Muscle layer of duodenum (tissue), 2 donors: ENCODE data around the gene KAT6B.
"Not testable (repeated sequence)": the region's sequence is repeated elsewhere in the genome, so short reads cannot be mapped to it uniquely, and the experiment has no call there.

Source experiments
- H3K27ac ChIP-seq: one replicate; pipeline ENCODE4 v1.7.0; 2013; ENCODE audit warnings: mild to moderate bottlenecking, low read length
- H3K27me3 ChIP-seq: one replicate; pipeline ENCODE4 v1.7.0; 2013; ENCODE audit warnings: low read depth, mild to moderate bottlenecking, control low read depth, low read length
- H3K36me3 ChIP-seq, 2 donors: one replicate each; pipeline ENCODE4 v1.7.0; 2013; ENCODE audit warnings: low read length in 2 of 2, control low read depth in 1 of 2, mild to moderate bottlenecking in 1 of 2; ENCODE audit not compliant: insufficient read depth in 2 of 2, control insufficient read depth in 1 of 2
- H3K4me1 ChIP-seq, 2 donors: one replicate each; pipeline ENCODE4 v1.7.0; 2013; ENCODE audit warnings: low read length in 2 of 2, mild to moderate bottlenecking in 2 of 2, control low read depth in 1 of 2, moderate library complexity in 1 of 2; ENCODE audit not compliant: insufficient read depth in 2 of 2, control insufficient read depth in 1 of 2
- H3K4me3 ChIP-seq, 2 donors: one replicate each; pipeline ENCODE4 v1.7.0; 2013; ENCODE audit warnings: low read length in 2 of 2, low read depth in 1 of 2, mild to moderate bottlenecking in 1 of 2
- H3K9me3 ChIP-seq, 2 donors: one replicate each; pipeline ENCODE4 v1.7.0; 2013; ENCODE audit warnings: low read length in 2 of 2, control low read depth in 1 of 2, mild to moderate bottlenecking in 1 of 2; ENCODE audit not compliant: control insufficient read depth in 1 of 2
- donor health status: healthy.

KAT6B gene

GRCh38 chr10:74877054-74877453 lies 50.7 kb downstream of the KAT6B start:
- not testable (repeated sequence) for H3K9me3 ChIP-seq, H3K4me3 ChIP-seq, H3K36me3 ChIP-seq, H3K27ac ChIP-seq, H3K27me3 ChIP-seq
- H3K4me1 ChIP-seq = peaks cover 0 to 25% of the 10 kb centered on the region in 2 donors

DNA sequence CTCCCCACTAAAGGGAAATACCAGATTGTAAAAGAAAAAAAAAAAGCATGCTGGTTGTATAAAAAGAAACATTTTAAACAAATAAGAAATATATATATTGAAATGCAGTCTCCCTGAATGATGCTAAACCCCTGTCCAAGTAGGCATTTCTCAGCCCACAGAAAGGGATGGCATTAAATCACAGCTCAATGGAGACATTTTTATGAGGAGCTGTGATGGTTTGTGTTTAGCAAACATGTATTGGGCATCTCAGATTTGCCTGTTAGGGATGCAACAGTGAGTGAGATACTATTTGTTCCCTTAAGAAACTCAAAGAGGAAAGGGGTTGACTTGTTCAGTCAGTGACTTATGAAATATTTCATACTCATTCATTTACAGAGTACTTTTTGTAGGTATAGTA lies 51.5 kb downstream of the KAT6B start:
- H3K9me3 ChIP-seq = no peaks in the 10 kb centered on the region
- H3K27me3 ChIP-seq = no peaks in the 10 kb centered on the region
- no peak overlapping the region for H3K4me3 ChIP-seq
- H3K4me1 ChIP-seq = peaks cover 0 to 33% of the 10 kb centered on the region in 2 donors
- H3K36me3 ChIP-seq = no peaks in the 10 kb centered on the region
- no peak overlapping the region for H3K27ac ChIP-seq

GRCh38 chr10:74880041-74880440 lies 53.6 kb downstream of the KAT6B start:
- no peaks in the 10 kb centered on the region for H3K36me3 ChIP-seq
- H3K4me1 ChIP-seq = peaks cover 0 to 45% of the 10 kb centered on the region in 2 donors
- no peak overlapping the region for H3K27ac ChIP-seq
- H3K4me3 ChIP-seq = no peak overlapping the region
- no peaks in the 10 kb centered on the region for H3K9me3 ChIP-seq
- no peaks in the 10 kb centered on the region for H3K27me3 ChIP-seq

GRCh38 chr10:74881253-74881884 lies 55.0 kb downstream of the KAT6B start:
- no peaks in the 10 kb centered on the region for H3K36me3 ChIP-seq
- no peak overlapping the region for H3K4me3 ChIP-seq
- H3K9me3 ChIP-seq = no peaks in the 10 kb centered on the region
- no peak overlapping the region for H3K27ac ChIP-seq
- no peaks in the 10 kb centered on the region for H3K27me3 ChIP-seq
- H3K4me1 ChIP-seq = peaks cover 0 to 36% of the 10 kb centered on the region in 2 donors

GRCh38 chr10:74882427-74882826 lies 56.0 kb downstream of the KAT6B start:
- H3K4me1 ChIP-seq = peaks cover 0 to 30% of the 10 kb centered on the region in 2 donors
- H3K27ac ChIP-seq = no peak overlapping the region
- H3K9me3 ChIP-seq = no peaks in the 10 kb centered on the region
- no peak overlapping the region for H3K4me3 ChIP-seq
- H3K27me3 ChIP-seq = no peaks in the 10 kb centered on the region
- H3K36me3 ChIP-seq = no peaks in the 10 kb centered on the region

- Histone ChIP-seq H3K27ac (no peak overlapping the region), H3K9me3 (no peaks in the 10 kb centered on the region), H3K4me3 (no peak overlapping the region), H3K27me3 (no peaks in the 10 kb centered on the region), H3K4me1 (peaks cover 0 to 27% of the 10 kb centered on the region in 2 donors), H3K36me3 (no peaks in the 10 kb centered on the region)
Measured at GRCh38 chr10:74882831-74883230, 56.4 kb downstream of the KAT6B start.

- H3K9me3 ChIP-seq = no peaks in the 10 kb centered on the region
- no peaks in the 10 kb centered on the region for H3K27me3 ChIP-seq
- no peaks in the 10 kb centered on the region for H3K36me3 ChIP-seq
- H3K27ac ChIP-seq = no peak overlapping the region
- no peak overlapping the region for H3K4me3 ChIP-seq
- peaks cover 0 to 27% of the 10 kb centered on the region in 2 donors for H3K4me1 ChIP-seq
Measured at GRCh38 chr10:74883428-74883827, 57.0 kb downstream of the KAT6B start.

- Histone ChIP-seq H3K27ac (no peak overlapping the region), H3K4me3 (no peak overlapping the region), H3K36me3 (no peaks in the 10 kb centered on the region)
Measured at GRCh38 chr10:74887614-74888284, 61.3 kb downstream of the KAT6B start.

GRCh38 chr10:74888962-74889661 lies 62.7 kb downstream of the KAT6B start:
- peaks cover 0 to 8% of the 10 kb centered on the region in 2 donors for H3K4me1 ChIP-seq

More at GRCh38 chr10:74887614-74888284, 61.3 kb downstream of the KAT6B start:
- Histone ChIP-seq H3K4me1 (peaks cover 0 to 21% of the 10 kb centered on the region in 2 donors), H3K9me3 (no peaks in the 10 kb centered on the region), H3K27me3 (no peaks in the 10 kb centered on the region)

GRCh38 chr10:74889662-74889998 lies 63.2 kb downstream of the KAT6B start:
- Histone ChIP-seq H3K27me3 (no peaks in the 10 kb centered on the region), H3K4me3 (no peak overlapping the region), H3K9me3 (no peaks in the 10 kb centered on the region), H3K4me1 (peaks cover 0 to 7% of the 10 kb centered on the region in 2 donors), H3K36me3 (no peaks in the 10 kb centered on the region), H3K27ac (no peak overlapping the region)

More at GRCh38 chr10:74888962-74889661, 62.7 kb downstream of the KAT6B start:
- no peak overlapping the region for H3K4me3 ChIP-seq
- H3K36me3 ChIP-seq = no peaks in the 10 kb centered on the region
- H3K9me3 ChIP-seq = no peaks in the 10 kb centered on the region
- no peak overlapping the region for H3K27ac ChIP-seq
- H3K27me3 ChIP-seq = no peaks in the 10 kb centered on the region

GRCh38 chr10:74890460-74890859 lies 64.1 kb downstream of the KAT6B start:
- no peaks in the 10 kb centered on the region for H3K36me3 ChIP-seq
- peaks cover 0 to 7% of the 10 kb centered on the region in 2 donors for H3K4me1 ChIP-seq
- H3K4me3 ChIP-seq = no peak overlapping the region
- H3K27ac ChIP-seq = no peak overlapping the region
- no peaks in the 10 kb centered on the region for H3K9me3 ChIP-seq
- no peaks in the 10 kb centered on the region for H3K27me3 ChIP-seq
